GM19240 (cell line): ENCODE data around the gene RIOX2.
"Not testable (repeated sequence)": the region's sequence is repeated elsewhere in the genome, so short reads cannot be mapped to it uniquely, and the experiment has no call there.

Experiments used
- DNase-seq: peaks from one replicate; pipeline ENCODE4 v3.0.0; 2011; ENCODE audit warnings: low spot score; ENCODE audit not compliant: insufficient read length

Gene RIOX2

DNA sequence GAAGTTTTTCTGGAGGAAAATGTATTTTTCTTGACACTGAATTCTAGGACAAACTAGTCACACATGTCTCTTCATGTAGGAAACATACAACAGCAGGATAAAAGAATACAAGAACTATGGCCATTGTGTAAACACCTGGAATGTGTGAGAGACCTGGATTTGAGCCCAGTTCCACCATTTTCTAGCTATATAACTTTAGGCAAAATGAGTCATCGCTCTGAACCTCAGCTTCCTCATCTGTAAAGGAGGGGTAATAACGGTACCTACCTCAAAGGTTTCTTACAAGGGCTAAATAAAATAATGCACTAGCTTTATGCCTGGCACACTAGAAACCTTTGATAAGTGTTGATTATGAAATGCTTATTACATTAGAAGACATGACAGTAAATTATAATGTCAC, 57.8 kb downstream of the RIOX2 start:
- no peak for DNase-seq

DNA sequence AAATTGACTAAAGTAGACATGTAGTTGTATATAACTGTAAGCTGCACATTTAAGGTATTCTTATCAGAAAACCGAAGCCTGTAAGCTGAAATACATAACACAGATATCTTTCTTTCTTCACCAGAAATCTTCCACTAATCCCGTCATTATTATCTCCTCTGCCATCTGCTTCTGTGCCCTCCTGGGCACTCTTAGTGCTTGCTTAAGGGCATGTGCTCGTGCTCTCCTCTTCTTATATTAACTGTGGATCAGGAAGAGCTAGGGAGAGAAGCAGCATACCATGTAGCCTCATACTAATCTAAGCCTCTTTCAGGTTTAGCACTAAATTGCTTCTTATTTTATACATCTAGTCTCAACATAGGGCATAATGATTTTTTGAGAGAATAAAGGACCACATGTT, 60.8 kb downstream of the RIOX2 start:
- DNase-seq = no peak

DNA sequence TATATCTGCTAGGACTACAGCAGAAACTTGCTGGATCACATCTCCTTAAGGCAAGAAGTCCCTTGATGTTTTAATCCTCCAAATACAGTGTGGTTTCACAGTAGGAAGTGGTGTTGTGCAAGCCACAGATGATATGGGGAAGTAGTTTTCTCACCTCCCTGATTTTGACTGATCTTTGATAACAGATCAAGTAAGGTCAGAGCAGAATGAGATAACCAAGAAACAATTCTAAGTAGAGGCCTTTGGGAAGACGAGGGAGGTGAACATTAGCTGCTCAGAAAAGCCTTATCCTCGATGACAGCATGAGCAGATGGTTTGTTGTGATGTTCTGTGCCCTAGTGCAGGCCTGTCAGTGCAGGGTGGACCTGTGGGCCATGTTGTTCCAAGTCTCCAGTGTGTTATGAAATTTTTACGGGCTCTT, 61.3 kb downstream of the RIOX2 start:
- no peak for DNase-seq

DNA sequence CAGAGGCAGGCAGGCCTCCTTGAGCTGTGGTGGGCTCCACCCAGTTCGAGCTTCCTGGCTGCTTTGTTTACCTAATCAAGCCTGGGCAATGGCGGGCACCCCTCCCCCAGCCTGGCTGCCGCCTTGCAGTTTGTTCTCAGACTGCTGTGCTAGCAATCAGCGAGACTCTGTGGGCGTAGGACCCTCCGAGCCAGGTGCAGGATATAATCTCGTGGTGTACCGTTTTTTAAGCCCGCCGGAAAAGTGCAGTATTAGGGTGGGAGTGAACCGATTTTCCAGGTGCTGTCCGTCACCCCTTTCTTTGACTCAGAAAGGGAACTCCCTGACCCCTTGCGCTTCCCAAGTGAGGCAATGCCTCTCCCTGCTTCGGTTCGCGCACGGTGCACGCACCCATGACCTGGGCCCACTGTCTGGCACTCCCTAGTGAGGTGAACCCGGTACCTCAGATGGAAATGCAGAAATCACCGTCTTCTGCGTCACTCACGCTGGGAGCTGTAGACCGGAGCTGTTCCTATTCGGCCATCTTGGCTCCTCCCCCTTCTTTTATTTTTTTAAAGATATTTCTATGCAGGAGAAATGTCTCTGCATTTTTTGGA, 61.9 kb downstream of the RIOX2 start:
- not testable (repeated sequence) for DNase-seq

DNA sequence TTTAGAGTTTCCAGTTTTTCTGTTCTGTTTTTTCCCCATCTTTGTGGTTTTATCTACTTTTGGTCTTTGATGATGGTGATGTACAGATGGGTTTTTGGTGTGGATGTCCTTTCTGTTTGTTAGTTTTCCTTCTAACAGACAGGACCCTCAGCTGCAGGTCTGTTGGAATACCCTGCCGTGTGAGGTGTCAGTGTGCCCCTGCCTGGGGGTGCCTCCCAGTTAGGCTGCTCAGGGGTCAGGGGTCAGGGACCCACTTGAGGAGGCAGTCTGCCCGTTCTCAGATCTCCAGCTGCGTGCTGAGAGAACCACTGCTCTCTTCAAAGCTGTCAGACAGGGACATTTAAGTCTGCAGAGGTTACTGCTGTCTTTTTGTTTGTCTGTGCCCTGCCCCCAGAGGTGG, 62.4 kb downstream of the RIOX2 start:
- DNase-seq = not testable (repeated sequence)

DNA sequence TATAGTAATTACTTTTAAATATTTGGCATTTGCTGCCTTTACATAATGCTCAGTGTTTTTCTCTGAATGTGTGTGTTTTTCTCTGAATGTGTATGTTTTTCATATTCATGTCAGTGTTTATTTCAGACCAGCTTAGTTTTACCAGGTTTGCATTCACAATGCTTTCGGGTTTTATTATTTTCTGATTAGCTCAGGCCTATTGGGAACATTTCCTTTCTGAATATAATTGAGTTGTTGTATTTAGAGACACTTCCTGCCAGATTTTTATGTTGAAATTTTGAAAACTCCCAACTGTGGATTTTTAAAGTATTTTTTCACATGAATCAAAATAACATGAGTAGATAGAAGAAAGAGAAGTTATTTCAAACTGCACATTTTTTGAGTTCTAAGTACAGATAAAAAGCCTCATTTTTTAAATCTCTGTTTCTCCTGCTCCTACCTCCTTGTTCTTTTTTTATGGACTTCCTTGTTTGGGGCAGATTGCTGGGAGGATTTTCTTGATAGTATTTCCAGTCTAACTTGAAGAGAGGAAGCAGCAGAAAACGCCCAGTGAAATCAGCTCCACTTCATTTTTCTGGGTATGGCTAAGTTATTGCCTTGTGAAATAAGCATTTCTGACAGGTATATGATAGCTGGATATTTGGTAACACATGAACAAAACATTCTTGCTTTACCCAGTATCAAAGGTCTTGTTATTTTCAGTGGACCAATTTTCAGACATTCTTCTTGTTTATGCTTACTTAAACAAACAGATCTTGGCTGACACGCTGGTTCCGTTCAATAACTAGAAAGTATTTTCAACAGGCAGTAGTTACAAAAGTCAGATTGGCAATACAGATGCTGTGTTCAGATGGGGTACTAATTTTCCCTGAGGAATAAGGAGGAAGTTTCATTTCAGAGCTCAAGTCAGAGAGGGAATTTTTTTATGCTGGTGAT, 70.7 kb downstream of the RIOX2 start:
- DNase-seq = no peak

DNA sequence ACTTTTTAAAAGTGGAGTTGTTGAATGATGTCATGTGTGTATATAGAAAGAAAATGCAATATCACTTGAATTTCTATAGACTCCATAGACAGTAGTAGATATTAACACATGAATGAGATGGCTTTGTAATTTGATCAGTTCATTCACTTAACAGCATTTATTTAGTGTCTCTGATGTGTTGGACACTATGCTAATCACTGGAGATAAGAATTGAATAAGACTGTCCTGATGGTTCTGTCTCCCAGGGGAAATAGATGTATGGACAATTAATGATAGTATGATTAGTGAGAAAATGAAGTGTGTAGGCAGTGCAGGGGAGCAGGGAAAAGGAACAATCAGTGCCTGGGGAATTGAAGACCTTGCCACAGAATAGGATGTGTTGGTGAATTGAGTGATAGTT, 72.9 kb downstream of the RIOX2 start:
- no peak for DNase-seq

DNA sequence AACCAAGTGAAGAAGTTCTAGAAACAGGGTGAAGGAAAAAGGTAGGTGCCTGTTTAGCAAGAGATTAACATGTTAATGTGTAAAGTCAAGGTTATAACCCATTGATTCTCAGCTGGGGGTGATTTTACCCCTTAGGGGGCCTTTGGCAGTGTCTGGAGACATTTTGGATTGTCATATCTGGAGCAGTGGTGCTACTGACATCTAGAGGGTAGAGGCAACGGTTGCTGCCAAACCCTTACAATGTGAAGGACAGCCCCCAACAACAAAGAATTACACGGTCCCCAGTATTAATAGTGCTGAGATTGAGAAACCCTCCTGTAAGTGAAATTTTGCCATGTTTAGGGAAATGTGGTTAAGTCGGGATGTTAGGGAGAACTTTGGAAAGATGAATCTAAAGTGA, 75.7 kb downstream of the RIOX2 start:
- no peak for DNase-seq

DNA sequence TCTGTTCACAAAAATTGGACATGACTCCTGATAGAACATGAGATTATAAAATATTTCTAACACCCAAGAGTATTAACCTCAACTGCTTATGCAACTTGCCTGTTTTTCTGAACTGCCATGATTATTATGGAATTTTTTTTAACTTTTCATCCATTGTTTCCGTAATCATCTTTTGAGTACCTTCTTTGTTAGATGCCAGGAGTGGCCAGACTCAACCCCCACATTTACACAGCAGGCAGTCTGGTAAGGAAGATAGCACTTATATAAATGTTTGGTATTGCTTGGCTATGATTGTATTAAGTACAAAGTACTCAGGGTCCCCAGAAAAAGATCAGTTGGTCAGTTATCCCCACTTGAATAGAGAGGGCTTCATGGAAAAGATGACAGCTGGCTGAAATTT, 76.1 kb downstream of the RIOX2 start:
- no peak for DNase-seq

DNA sequence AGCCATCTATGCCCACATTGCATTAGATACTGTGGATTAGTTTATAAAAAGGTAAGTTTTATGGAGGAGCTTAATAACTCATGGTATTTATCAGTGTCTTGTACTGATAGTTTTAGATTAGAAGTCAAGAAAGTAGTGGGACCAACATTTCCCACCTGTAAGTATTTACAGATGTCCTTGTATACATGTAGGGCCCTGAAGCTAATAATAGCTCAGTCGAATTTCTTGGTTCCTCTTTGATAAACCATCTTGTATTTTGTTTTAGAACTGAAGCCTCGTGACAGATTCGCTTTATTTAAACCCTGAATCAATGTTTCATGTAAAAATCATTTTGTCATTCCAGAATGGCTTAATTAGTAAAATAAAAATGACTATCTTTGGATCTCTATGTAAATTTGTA, 77.0 kb downstream of the RIOX2 start:
- DNase-seq = no peak

DNA sequence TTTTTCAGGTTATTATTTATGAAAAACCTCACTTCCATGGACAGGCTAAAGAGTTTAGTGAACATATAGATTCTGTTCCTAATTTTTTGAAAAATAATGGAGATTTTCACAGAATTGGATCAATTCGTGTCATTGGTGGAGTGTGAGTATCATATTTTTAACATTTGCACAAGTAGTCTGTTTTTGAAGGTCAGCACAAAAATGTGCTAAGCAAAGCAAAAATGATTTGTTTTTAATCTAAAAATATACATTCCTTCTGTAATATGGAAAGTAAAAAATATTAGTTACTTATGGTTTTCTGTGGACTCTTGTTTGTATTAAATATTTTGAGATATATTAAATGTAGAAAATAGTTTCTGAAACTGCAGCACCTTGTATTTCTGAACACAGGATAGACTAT, 79.4 kb downstream of the RIOX2 start:
- no peak for DNase-seq
